ENCODE results near the gene SH3TC2. TPM values are rescaled to one million over a fixed set of nuclear protein-coding genes. Genes with fewer than 3 reads are reported as not detected.
A peak's percentile ranks its signal among the peaks of the same experiment; 100 is the strongest.

Gene SH3TC2
- polyA plus RNA-seq, 1 of the 3 experiments (the other 2 are of a cell fraction), result 1.1 TPM

- TF ChIP-seq USF1 (IDR thresholded peaks at IDR 0.05; ENCODE audit: borderline replicate concordance, low read depth), result no peak
- TF ChIP-seq TCF12 (IDR thresholded peaks at IDR 0.05), result no peak
- no peak for TF ChIP-seq TAF1 (IDR thresholded peaks at IDR 0.05; ENCODE audit: borderline replicate concordance, low read depth, low read length)
- TF ChIP-seq FOSL2 (IDR thresholded peaks at IDR 0.05; ENCODE audit: borderline replicate concordance, low read depth), result no peak
- TF ChIP-seq ELF1 (IDR thresholded peaks at IDR 0.05), result no peak
- no peak for TF ChIP-seq RAD21 (IDR thresholded peaks at IDR 0.05; ENCODE audit: low read length)
- no peak for TF ChIP-seq FOXM1 (IDR thresholded peaks at IDR 0.05; ENCODE audit: low read depth)
These were observed 56.4 kb downstream of the SH3TC2 start (continued) for GRCh38 chr5:149006426-149006825.

GRCh38 chr5:149005077-149005892 is 57.6 kb downstream of the SH3TC2 start:
- Histone ChIP-seq H2AFZ (ENCODE audit: low read depth) (no peak overlapping the region), H3F3A (replicated peaks; ENCODE audit: insufficient read depth) (peaks cover 20% of the 10 kb centered on the region), H3K79me2 (ENCODE audit: insufficient read depth) (no peaks in the 10 kb centered on the region; the same call in 1 of the 2 replicates), H3K4me2 (no peak overlapping the region), H3K4me3 (ENCODE audit: low read depth in 2 of 2, low read length in 1 of 2) (no peak overlapping the region), H3K4me1 (ENCODE audit: control insufficient read depth in 1 of 2, insufficient read depth in 2 of 2, low read depth in 1 of 2, low read length in 1 of 2) (peaks cover 7 to 12% of the 10 kb centered on the region in 2 experiments; a peak in 3 of 4 replicates), H3K27me3 (ENCODE audit: insufficient read depth) (no peaks in the 10 kb centered on the region), H3K9me3 (no peaks in the 10 kb centered on the region), H3K9me2 (no peaks in the 10 kb centered on the region), H3K9ac (no peak overlapping the region), H3K27ac (ENCODE audit: low read depth in 2 of 2, low read length in 1 of 2) (no peak overlapping the region), H4K20me1 (ENCODE audit: insufficient read depth) (no peaks in the 10 kb centered on the region; the same call in 1 of the 2 replicates), H3K36me3 (replicated peaks in 1 of 2; ENCODE audit: control insufficient read depth in 1 of 2, insufficient read depth in 2 of 2, low read length in 1 of 2) (no peaks in the 10 kb centered on the region)
- ChIA-PET CTCF (interaction anchor here (0.9 to 9.5 kb wide), 7 partner anchors 30 to 275 kb away, joined by 3 to 72 read pairs (median 14); no protein-coding TSS in a partner anchor), POLR2A (no interaction called here)
- WGBS (ENCODE audit: low lambda C conversion rate), result 21% methylated on average over 2 of the region's 2 CpGs
- peak; percentile 70 for DNase-seq
- TF ChIP-seq NRF1 (IDR thresholded peaks at IDR 0.05; ENCODE audit: low read depth, low read length) (no peak), TEAD4 (IDR thresholded peaks at IDR 0.05; ENCODE audit: borderline replicate concordance, insufficient read depth) (peak; percentile 81), TAF1 (IDR thresholded peaks at IDR 0.05; ENCODE audit: borderline replicate concordance, low read depth, low read length) (no peak), ZBTB33 (IDR thresholded peaks at IDR 0.05; ENCODE audit: borderline replicate concordance, low read depth) (peak; percentile 55; the same call in 1 of the 2 replicates), TCF12 (IDR thresholded peaks at IDR 0.05) (peak; percentile 100), MAX (IDR thresholded peaks at IDR 0.05; ENCODE audit: low read depth) (no peak), USF2 (IDR thresholded peaks at IDR 0.05; ENCODE audit: borderline replicate concordance, low read depth, low read length) (no peak), PBX3 (IDR thresholded peaks at IDR 0.05) (peak; percentile 88), GABPA (IDR thresholded peaks at IDR 0.05; ENCODE audit: low read depth) (no peak), EP300 (IDR thresholded peaks at IDR 0.05; ENCODE audit: borderline replicate concordance in 1 of 2, low read depth in 1 of 2, low read length in 1 of 2) (peak; percentile 80 to 93), REST (IDR thresholded peaks at IDR 0.05; ENCODE audit: low read depth, low read length) (no peak), RAD21 (IDR thresholded peaks at IDR 0.05; ENCODE audit: low read length) (no peak), YY1 (IDR thresholded peaks at IDR 0.05; ENCODE audit: low read depth) (no peak), ELF1 (IDR thresholded peaks at IDR 0.05) (no peak), CTCF (IDR thresholded peaks at IDR 0.05) (no peak), MXI1 (IDR thresholded peaks at IDR 0.05; ENCODE audit: low read depth, low read length) (no peak)

All from SK-N-SH (cell line).